ENCODE data around the gene PLXNA3. TPM values are rescaled to one million over a fixed set of nuclear protein-coding genes. Genes with fewer than 3 reads are reported as not detected.

Gene PLXNA3
- total RNA-seq, 2 donors from 2014 or later, result 15.7 to 21.0 TPM

GRCh38 chrX:154484255-154485149 lies 26.4 kb downstream of the PLXNA3 start:
- Histone ChIP-seq H3K27ac (no peak overlapping the region), H3K36me3 (no peaks in the 10 kb centered on the region), H3K4me3 (no peak overlapping the region), H3K27me3 (replicated peaks; ENCODE audit: insufficient read depth) (no peaks in the 10 kb centered on the region), H3K9me3 (no peaks in the 10 kb centered on the region), H3K4me1 (replicated peaks) (no peaks in the 10 kb centered on the region)
- TF ChIP-seq CTCF (IDR thresholded peaks at IDR 0.05) (no peak), POLR2A (IDR thresholded peaks at IDR 0.05) (no peak)
- 83% methylated on average over 13 of the region's 16 CpGs for WGBS
- intact Hi-C loops (cut with DNase I), result loop anchor here (5.0 kb wide), 1 partner anchor 47 kb away; the partner anchor contains the start of gene GDI1
- DNase-seq (ENCODE audit: low spot score), result no peak

- 34% methylated on average over 27 of the region's 35 CpGs for WGBS
- intact Hi-C loops (cut with DNase I), result loop anchor here (5.0 kb wide), 1 partner anchor 48 kb away; the partner anchor contains the start of gene GDI1
- H3K4me1 ChIP-seq (replicated peaks), result no peaks in the 10 kb centered on the region
- DNase-seq (ENCODE audit: low spot score), result no peak
- H3K4me3 ChIP-seq, result peak overlapping the region; percentile 54 to 57
- no peaks in the 10 kb centered on the region for H3K9me3 ChIP-seq
- no peaks in the 10 kb centered on the region for H3K36me3 ChIP-seq
- H3K27me3 ChIP-seq (replicated peaks; ENCODE audit: insufficient read depth), result no peaks in the 10 kb centered on the region
- TF ChIP-seq POLR2AphosphoS5 (IDR thresholded peaks at IDR 0.05) (no peak), POLR2A (IDR thresholded peaks at IDR 0.05) (no peak), CTCF (IDR thresholded peaks at IDR 0.05) (no peak)
- peak overlapping the region; percentile 75 to 85 for H3K27ac ChIP-seq
Observed at GRCh38 chrX:154485150-154486051, 27.3 kb downstream of the PLXNA3 start.

GRCh38 chrX:154486052-154486395 lies 27.9 kb downstream of the PLXNA3 start:
- TF ChIP-seq POLR2A (IDR thresholded peaks at IDR 0.05), result no peak
- TF ChIP-seq CTCF (IDR thresholded peaks at IDR 0.05), result no peak
- TF ChIP-seq POLR2AphosphoS5 (IDR thresholded peaks at IDR 0.05), result no peak
- Histone ChIP-seq H3K4me3 (peak overlapping the region; percentile 54 to 57), H3K9me3 (no peaks in the 10 kb centered on the region), H3K36me3 (no peaks in the 10 kb centered on the region), H3K4me1 (replicated peaks) (no peaks in the 10 kb centered on the region), H3K27me3 (replicated peaks; ENCODE audit: insufficient read depth) (no peaks in the 10 kb centered on the region), H3K27ac (peak overlapping the region; percentile 75 to 85)
- no peak for DNase-seq (ENCODE audit: low spot score)
- intact Hi-C loops (cut with DNase I), result loop anchor here (5.0 kb wide), 1 partner anchor 49 kb away; the partner anchor contains the start of gene GDI1
- WGBS, result 0% methylated on average over 14 of the region's 35 CpGs

- no peaks in the 10 kb centered on the region for H3K36me3 ChIP-seq
- no peaks in the 10 kb centered on the region for H3K4me1 ChIP-seq (replicated peaks)
- TF ChIP-seq POLR2AphosphoS5 (IDR thresholded peaks at IDR 0.05) (peak; percentile 56), POLR2A (IDR thresholded peaks at IDR 0.05) (peak; percentile 45), CTCF (IDR thresholded peaks at IDR 0.05) (peak in 1 of 4 experiments; percentile 10)
- no peaks in the 10 kb centered on the region for H3K27me3 ChIP-seq (replicated peaks; ENCODE audit: insufficient read depth)
- intact Hi-C loops (cut with DNase I), result loop anchor here (5.0 kb wide), 1 partner anchor 49 kb away; the partner anchor contains the start of gene GDI1
- 0% methylated on average over 1 of the region's 95 CpGs for WGBS
- no peaks in the 10 kb centered on the region for H3K9me3 ChIP-seq
- peak within 1 kb of the TSS; percentile 80 to 85 for H3K27ac ChIP-seq
- peak within 1 kb of the TSS; percentile 54 to 57 for H3K4me3 ChIP-seq
- DNase-seq (ENCODE audit: low spot score), result peak; percentile 66
Observed at GRCh38 chrX:154486396-154487207, 28.5 kb downstream of the PLXNA3 start, which contains the start of gene UBL4A. Gene UBL4A (minus strand): TSS chrX:154486615. CDS start chrX:154486584, 31 bp downstream.
